ENCODE data around the gene ARX. TPM values are rescaled to one million over a fixed set of nuclear protein-coding genes. Genes with fewer than 3 reads are reported as not detected.

ARX gene
- total and polyA plus RNA-seq, 9 of the 15 experiments (the other 6 are each of a cell fraction or from before 2014, with no cell fraction given), result 0.03 TPM; not detected in 8

- TF ChIP-seq PHF8 (IDR thresholded peaks at IDR 0.05; ENCODE audit: borderline replicate concordance, low read length) (no peak), MYNN (IDR thresholded peaks at IDR 0.05) (no peak), MYNN (CRISPR knock-in tag; IDR thresholded peaks at IDR 0.05) (no peak), E2F3 (CRISPR knock-in tag; IDR thresholded peaks at IDR 0.05) (no peak), BCL6 (CRISPR knock-in tag; IDR thresholded peaks at IDR 0.05) (no peak), ZNF75A (CRISPR knock-in tag; IDR thresholded peaks at IDR 0.05) (no peak)
Measured at GRCh38 chrX:24965372-24965771, 50.4 kb downstream of the ARX start (continued).

- Histone ChIP-seq H3K27me3 (ENCODE audit: control insufficient read depth in 2 of 2, insufficient read depth in 2 of 2, low read length in 2 of 2) (no peaks in the 10 kb centered on the region), H3K9me1 (ENCODE audit: control insufficient read depth, insufficient read depth, low read length) (no peaks in the 10 kb centered on the region), H3K4me2 (ENCODE audit: insufficient read depth, low read length) (no peak overlapping the region), H2AFZ (ENCODE audit: low read depth, low read length) (no peak overlapping the region), H4K20me1 (replicated peaks; ENCODE audit: control insufficient read depth, insufficient read depth, low read length) (no peaks in the 10 kb centered on the region), H3K9me3 (replicated peaks; ENCODE audit: control insufficient read depth, insufficient read depth, low read depth, low read length) (no peaks in the 10 kb centered on the region), H3K36me3 (ENCODE audit: control insufficient read depth, insufficient read depth, low read length) (no peaks in the 10 kb centered on the region), H3K4me3 (no peak overlapping the region), H3K4me1 (replicated peaks in 1 of 2; ENCODE audit: control insufficient read depth in 2 of 2, insufficient read depth in 2 of 2, low read length in 2 of 2) (no peaks in the 10 kb centered on the region; a peak in 1 of 5 replicates), H3K79me2 (ENCODE audit: control insufficient read depth, insufficient read depth, low read length) (no peaks in the 10 kb centered on the region), H3K9ac (ENCODE audit: insufficient read depth in 1 of 2, low read depth in 2 of 2, low read length in 2 of 2) (no peak overlapping the region), H3K27ac (ENCODE audit: extremely low read depth, low read depth, low read length) (no peak overlapping the region)
- intact Hi-C loops (cut with micrococcal nuclease) (no loop called here), in situ Hi-C loops (cut with MboI) (no loop called here)
- no peak for FAIRE-seq
- TF ChIP-seq ZNF174 (CRISPR knock-in tag; IDR thresholded peaks at IDR 0.05) (no peak), ERF (CRISPR knock-in tag; IDR thresholded peaks at IDR 0.05) (no peak), BACH1 (tag; IDR thresholded peaks at IDR 0.05) (no peak), ZNF124 (CRISPR knock-in tag; IDR thresholded peaks at IDR 0.05) (no peak), MEF2D (tag; conservative IDR thresholded peaks at IDR 0.05; ENCODE audit: low read depth) (no peak), TCF7 (IDR thresholded peaks at IDR 0.05; ENCODE audit: borderline replicate concordance) (no peak), ZZZ3 (IDR thresholded peaks at IDR 0.05) (no peak), ESRRB (CRISPR knock-in tag; IDR thresholded peaks at IDR 0.05; ENCODE audit: borderline replicate concordance) (no peak), ILK (tag; IDR thresholded peaks at IDR 0.05; ENCODE audit: borderline replicate concordance, low read depth) (no peak), CBFA2T3 (IDR thresholded peaks at IDR 0.05) (no peak), CBX3 (IDR thresholded peaks at IDR 0.05; ENCODE audit: borderline replicate concordance in 1 of 2, low read length in 2 of 2) (no peak)
- no TSS peak for BruUV-seq (replicated peaks)
- ChIA-PET POLR2A (no interaction called here), CTCF (ENCODE audit: low intra/inter-chr PET ratio) (interaction anchor here (0.5 kb wide), 1 partner anchor 9 kb away, joined by 3 read pairs; no protein-coding TSS in a partner anchor)
- WGBS (ENCODE audit: insufficient coverage, low coverage, missing lambda C conversion rate), result 78% methylated on average over 2 of the region's 2 CpGs
- no peak for DNase-seq (ENCODE audit: extremely low read depth in 1 of 4, low spot score in 3 of 4)
- no peak for ATAC-seq
Measured at GRCh38 chrX:24963823-24964222, 51.9 kb downstream of the ARX start.
